NCI-H128 (cell line): ENCODE measurements around the gene TAS2R50.

Experiments
- DNase-seq: peaks from one replicate; lab custom pipeline; 2025; ENCODE audit not compliant: unreplicated experiment; lab: John Stamatoyannopoulos, UW

TAS2R50 gene

DNA sequence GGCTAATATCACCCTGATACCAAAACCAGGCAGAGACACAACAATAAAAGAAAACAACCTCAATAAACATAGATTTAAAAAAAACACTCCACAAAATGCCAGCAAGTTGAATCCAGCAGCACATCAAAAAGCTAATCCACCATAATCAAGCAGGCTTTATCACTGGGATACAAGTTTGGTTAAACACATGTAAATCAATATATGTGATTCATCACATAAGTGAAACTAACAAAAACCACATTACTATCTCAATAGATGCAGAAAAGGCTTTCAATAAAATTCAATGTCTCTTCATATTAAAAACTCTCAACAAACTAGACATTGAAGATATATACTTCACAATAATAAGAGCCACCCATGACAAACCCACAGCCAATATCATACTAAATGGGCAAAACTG lies 30.6 kb downstream of the TAS2R50 start:
- DNase-seq = no peak

- no peak for DNase-seq
These were observed 34.1 kb downstream of the TAS2R50 start for GRCh38 chr12:10952645-10953044.

GRCh38 chr12:10943167-10943566 lies 43.5 kb downstream of the TAS2R50 start:
- no peak for DNase-seq

GRCh38 chr12:10941916-10942607 lies 44.6 kb downstream of the TAS2R50 start:
- no peak for DNase-seq

GRCh38 chr12:10941369-10941768 lies 45.3 kb downstream of the TAS2R50 start:
- DNase-seq = no peak

GRCh38 chr12:10940389-10940788 lies 46.3 kb downstream of the TAS2R50 start:
- no peak for DNase-seq

GRCh38 chr12:10939163-10939562 lies 47.5 kb downstream of the TAS2R50 start, which contains the start of gene TAS2R14:
TAS2R14 (minus strand) TSS chr12:10939263; CDS start chr12:10939207, 56 bp downstream.
- no peak for DNase-seq

GRCh38 chr12:10936506-10936905 lies 50.2 kb downstream of the TAS2R50 start:
- DNase-seq = no peak
